PC-3 (cell line): ENCODE measurements around the gene WDFY3. TPM values are rescaled to one million over a fixed set of nuclear protein-coding genes. Genes with fewer than 3 reads are reported as not detected.

ENCODE experiments used
- ATAC-seq: fragments of 200-7000 bp; cut with Tn5 transposase; 2 replicates; pipeline ENCODE4 v1.9.1; 2020; ENCODE audit warnings: mild to moderate bottlenecking, moderate library complexity
- BruUV-seq: library from RNA; stranded (reverse); fragments of 400-500 nt; replicated peaks from 2 replicates; lab custom pipeline; 2021; lab: Mats Ljungman, UMichigan
- CTCF ChIA-PET: fragments of 300-600 bp; sonication (Branson Sonifier 250); formaldehyde crosslinking; loops from one replicate; lab custom pipeline; 2022; ENCODE audit warnings: antibody characterized with exemption; lab: Charles Lee
- POLR2A ChIA-PET: fragments of 300-600 bp; sonication (Branson Sonifier 250); formaldehyde crosslinking; loops from one replicate; lab custom pipeline; 2022; ENCODE audit warnings: antibody characterized with exemption; ENCODE audit not compliant: unreplicated experiment; lab: Charles Lee
- DNase-seq: peaks from one replicate; pipeline ENCODE4 v3.0.0-alpha.2; 2015
- H2AFZ ChIP-seq: fragments of 300-600 bp; sonication (generic); 2 replicates; pipeline ENCODE4 v1.6.0; 2016; ENCODE audit warnings: antibody characterized with exemption, low read length
- H3F3A ChIP-seq: fragments of 300-600 bp; sonication (generic); one replicate; pipeline ENCODE4 v1.6.0; 2017; ENCODE audit warnings: antibody characterized with exemption, low read length, control low read depth, mild to moderate bottlenecking; ENCODE audit not compliant: unreplicated experiment
- H3K27ac ChIP-seq: fragments of 300-600 bp; sonication (generic); 2 replicates; pipeline ENCODE4 v1.5.1; 2016; ENCODE audit warnings: mild to moderate bottlenecking, low read length
- H3K27me3 ChIP-seq: fragments of 300-600 bp; sonication (generic); 2 replicates; pipeline ENCODE4 v1.6.1; 2016; ENCODE audit warnings: low read length, mixed read lengths
- H3K36me3 ChIP-seq: fragments of 300-600 bp; sonication (generic); 2 replicates; pipeline ENCODE4 v1.6.1; 2016; ENCODE audit warnings: low read depth, mixed run types, low read length, mixed read lengths
- H3K4me1 ChIP-seq: fragments of 300-600 bp; sonication (generic); 2 replicates; pipeline ENCODE4 v1.5.1; 2016; ENCODE audit warnings: low read length; ENCODE audit not compliant: insufficient read depth
- H3K4me2 ChIP-seq: fragments of 300-600 bp; sonication (generic); 2 replicates; pipeline ENCODE4 v1.6.0; 2016; ENCODE audit warnings: low read length
- H3K4me3 ChIP-seq: fragments of 300-600 bp; sonication (generic); 2 replicates; pipeline ENCODE4 v1.5.1; 2016; ENCODE audit warnings: mild to moderate bottlenecking, low read length, mixed read lengths
- H3K79me2 ChIP-seq: fragments of 300-600 bp; sonication (generic); 2 replicates; pipeline ENCODE4 v1.6.1; 2017; ENCODE audit warnings: low read length, mixed read lengths
- H3K9ac ChIP-seq: fragments of 300-600 bp; sonication (generic); 2 replicates; pipeline ENCODE4 v1.6.0; 2016; ENCODE audit warnings: mild to moderate bottlenecking, low read length
- H3K9me2 ChIP-seq: fragments of 300-600 bp; sonication (generic); replicated peaks from 2 replicates; pipeline ENCODE4 v1.6.1; 2016; ENCODE audit warnings: mixed run types, low read length, mixed read lengths
- H3K9me3 ChIP-seq: fragments of 300-600 bp; sonication (generic); 2 replicates; pipeline ENCODE4 v1.6.1; 2016; ENCODE audit warnings: low read length, mixed read lengths
- H4K20me1 ChIP-seq: fragments of 300-600 bp; sonication (generic); 2 replicates; pipeline ENCODE4 v1.6.1; 2016; ENCODE audit warnings: low read length, mixed read lengths
- CTCF ChIP-seq: fragments of 300-600 bp; sonication (generic); conservative IDR thresholded peaks from 2 replicates; pipeline ENCODE4 v1.5.1; 2017; ENCODE audit warnings: antibody characterized with exemption, low read depth, mild to moderate bottlenecking, low read length
- EZH2 ChIP-seq: fragments of 300-600 bp; sonication (generic); IDR thresholded peaks from one replicate; pipeline ENCODE4 v1.6.1; 2017; ENCODE audit warnings: antibody characterized with exemption, mild to moderate bottlenecking, low read length; ENCODE audit not compliant: unreplicated experiment
- EZH2phosphoT487 ChIP-seq: fragments of 300-600 bp; sonication (generic); IDR thresholded peaks from 2 replicates; pipeline ENCODE4 v1.6.1; 2018; ENCODE audit warnings: mild to moderate bottlenecking, antibody characterized with exemption, low read length, borderline replicate concordance
- intact Hi-C: fragments of 100-400 bp; cut with micrococcal nuclease; formaldehyde crosslinking; loops from 2 replicates; pipeline ENCODE4 v1.9.0; 2023
- total RNA-seq: library from RNA; depleted of rRNA; stranded (reverse); fragments of >200 nt; gene quantifications from 2 replicates; pipeline ENCODE4 v1.2.3, GENCODE V29; 2014

Gene WDFY3
- total RNA-seq, 1 experiment from 2014 or later = 23.1 TPM

- BruUV-seq = no TSS peak
- CTCF ChIA-PET = interaction anchor here (1.2 kb wide), 1 partner anchor 112 kb away, joined by 6 read pairs; no protein-coding TSS in a partner anchor
These were observed 275.3 kb downstream of the WDFY3 start for GRCh38 chr4:84691170-84691691.

GRCh38 chr4:84690481-84690880 is 276.0 kb downstream of the WDFY3 start:
- ChIA-PET CTCF (interaction anchor here (0.6 to 1.2 kb wide), 2 partner anchors 112 kb away, joined by 4 to 6 read pairs; no protein-coding TSS in a partner anchor), POLR2A (no interaction called here)
- intact Hi-C loops = loop anchor here (2.0 to 5.0 kb wide), 2 partner anchors 53 to 108 kb away; partner anchors contain the start of gene CDS1
- Histone ChIP-seq H3K27ac (peak overlapping the region; percentile 99), H3K4me2 (peak overlapping the region; percentile 93), H4K20me1 (no peaks in the 10 kb centered on the region), H3K4me1 (peaks cover 38% of the 10 kb centered on the region), H3K9me2 (no peaks in the 10 kb centered on the region), H3F3A (peaks cover 11% of the 10 kb centered on the region), H2AFZ (no peak overlapping the region), H3K9ac (peak overlapping the region; percentile 81), H3K4me3 (peak overlapping the region; percentile 62), H3K9me3 (no peaks in the 10 kb centered on the region), H3K79me2 (no peaks in the 10 kb centered on the region), H3K36me3 (peaks cover 12% of the 10 kb centered on the region; the same call in 1 of the 2 replicates), H3K27me3 (no peaks in the 10 kb centered on the region)
- DNase-seq (peak; percentile 67), ATAC-seq (peak; percentile 68)
- no TSS peak for BruUV-seq
- TF ChIP-seq EZH2phosphoT487 = no peak
- TF ChIP-seq EZH2 = no peak
- no peak for TF ChIP-seq CTCF

More at GRCh38 chr4:84691170-84691691, 275.3 kb downstream of the WDFY3 start:
- POLR2A ChIA-PET = no interaction called here
- Histone ChIP-seq H3K27me3 (no peaks in the 10 kb centered on the region), H3K27ac (peak overlapping the region; percentile 99), H3K4me1 (peaks cover 38% of the 10 kb centered on the region), H3F3A (peaks cover 11% of the 10 kb centered on the region), H4K20me1 (no peaks in the 10 kb centered on the region), H3K9me3 (no peaks in the 10 kb centered on the region), H3K79me2 (no peaks in the 10 kb centered on the region), H3K36me3 (peaks cover 16% of the 10 kb centered on the region; the same call in 1 of the 2 replicates), H3K4me3 (peak overlapping the region; percentile 62), H2AFZ (no peak overlapping the region), H3K9me2 (no peaks in the 10 kb centered on the region), H3K4me2 (peak overlapping the region; percentile 93), H3K9ac (peak overlapping the region; percentile 81)
- TF ChIP-seq EZH2 (no peak), CTCF (no peak), EZH2phosphoT487 (no peak)
- peak; percentile 93 for DNase-seq
- ATAC-seq = peak; percentile 83
- intact Hi-C loops = loop anchor here (2.0 to 5.0 kb wide), 2 partner anchors 54 to 108 kb away; partner anchors contain the start of gene CDS1

GRCh38 chr4:84689197-84689596 is 277.3 kb downstream of the WDFY3 start:
- no peak overlapping the region for H3K9ac ChIP-seq
- H3K9me3 ChIP-seq = no peaks in the 10 kb centered on the region
- H3F3A ChIP-seq = peaks cover 11% of the 10 kb centered on the region
- 0 out of 2 replicates have a peak, but pooled peaks cover 12% of the 10 kb centered on the region for H3K36me3 ChIP-seq
- no peaks in the 10 kb centered on the region for H4K20me1 ChIP-seq
- ATAC-seq (no peak), DNase-seq (no peak)
- H2AFZ ChIP-seq = no peak overlapping the region
- CTCF ChIA-PET = no interaction called here
- intact Hi-C loops = no loop called here
- no peak overlapping the region for H3K4me2 ChIP-seq
- POLR2A ChIA-PET = no interaction called here
- H3K4me3 ChIP-seq = no peak overlapping the region
- peaks cover 38% of the 10 kb centered on the region for H3K4me1 ChIP-seq
- peak overlapping the region; percentile 99; the same call in 1 of the 2 replicates for H3K27ac ChIP-seq
- no TSS peak for BruUV-seq
- no peaks in the 10 kb centered on the region for H3K79me2 ChIP-seq
- no peak for TF ChIP-seq EZH2phosphoT487
- TF ChIP-seq CTCF = no peak
- no peak for TF ChIP-seq EZH2
- H3K27me3 ChIP-seq = no peaks in the 10 kb centered on the region
- H3K9me2 ChIP-seq = no peaks in the 10 kb centered on the region
